K562 (cell line): Measurements from ENCODE around the gene IRAG1. TPM values are rescaled to one million over a fixed set of nuclear protein-coding genes. Genes with fewer than 3 reads are reported as not detected.
A peak's percentile ranks its signal among the peaks of the same experiment; 100 is the strongest.

Experiments used
- BDP1 ChIP-seq: IDR thresholded peaks from 3 replicates; pipeline ENCODE4 v1.6.1; 2011; ENCODE audit not compliant: insufficient read length, insufficient read depth
- CBFB ChIP-seq: sonication (generic); formaldehyde crosslinking; IDR thresholded peaks from 2 replicates; pipeline ENCODE4 v1.4.0; 2020; ENCODE audit warnings: mild to moderate bottlenecking, missing genetic modification reagents
- EP400 ChIP-seq: fragments of 450-650 bp; IDR thresholded peaks from 2 replicates; pipeline ENCODE4 v1.6.1; 2017; ENCODE audit warnings: antibody characterized with exemption, mild to moderate bottlenecking, moderate library complexity
- ETV1 ChIP-seq: fragments of 450-650 bp; conservative IDR thresholded peaks from 2 replicates; pipeline ENCODE4 v1.6.1; 2016; ENCODE audit warnings: missing genetic modification characterization, control low read depth, low read depth, missing compliant biosample characterization
- ILK ChIP-seq: fragments of 450-650 bp; IDR thresholded peaks from 2 replicates; pipeline ENCODE4 v1.6.1; 2016; ENCODE audit warnings: missing genetic modification characterization, low read depth, mild to moderate bottlenecking, missing compliant biosample characterization, moderate library complexity, borderline replicate concordance
- MTA2 ChIP-seq: fragments of 450-650 bp; IDR thresholded peaks from 2 replicates; pipeline ENCODE4 v1.6.1; 2016; ENCODE audit warnings: low read depth
- PBX2 ChIP-seq, 2 experiments: IDR thresholded peaks in 1 of 2; conservative IDR thresholded peaks in 1 of 2; 2 replicates each; pipeline ENCODE4 v1.6.1; 2016; ENCODE audit warnings: low read depth in 2 of 2, mild to moderate bottlenecking in 1 of 2, missing compliant biosample characterization in 1 of 2, missing genetic modification characterization in 1 of 2, moderate library complexity in 1 of 2
- POLR3G ChIP-seq: IDR thresholded peaks from 2 replicates; pipeline ENCODE4 v1.6.1; 2011; ENCODE audit not compliant: insufficient read length, insufficient replicate concordance; ENCODE audit errors: extremely low read depth
- PTRF ChIP-seq: fragments of 450-650 bp; IDR thresholded peaks from 2 replicates; pipeline ENCODE4 v1.6.1; 2016; ENCODE audit warnings: mild to moderate bottlenecking, missing genetic modification characterization, missing compliant biosample characterization
- PURB ChIP-seq: sonication (generic); formaldehyde crosslinking; IDR thresholded peaks from 2 replicates; pipeline ENCODE4 v1.9.0; 2021; ENCODE audit warnings: low read depth, mild to moderate bottlenecking, missing genetic modification reagents
- RBM14 ChIP-seq: fragments of 200-400 bp; formaldehyde crosslinking; IDR thresholded peaks from 2 replicates; pipeline ENCODE4 v1.6.1; 2018; ENCODE audit warnings: low read depth, mild to moderate bottlenecking, low read length, moderate library complexity, borderline replicate concordance; ENCODE audit not compliant: insufficient read depth
- RBM34 ChIP-seq: fragments of 200-400 bp; formaldehyde crosslinking; IDR thresholded peaks from 2 replicates; pipeline ENCODE4 v1.6.1; 2018; ENCODE audit warnings: low read length, borderline replicate concordance; ENCODE audit not compliant: insufficient read depth
- SAFB ChIP-seq: fragments of 200-400 bp; formaldehyde crosslinking; IDR thresholded peaks from 2 replicates; pipeline ENCODE4 v1.6.1; 2017; ENCODE audit warnings: low read depth, low read length, borderline replicate concordance
- SMAD3 ChIP-seq: fragments of 450-650 bp; formaldehyde crosslinking; conservative IDR thresholded peaks from 2 replicates; pipeline ENCODE4 v1.4.0; 2020; ENCODE audit warnings: mild to moderate bottlenecking
- SMARCA4 ChIP-seq: fragments of 450-650 bp; IDR thresholded peaks from 2 replicates; pipeline ENCODE4 v1.6.1; 2016
- TARDBP ChIP-seq: fragments of 450-650 bp; IDR thresholded peaks from 2 replicates; pipeline ENCODE4 v1.6.1; 2016
- ZBTB33 ChIP-seq: sonication (generic); formaldehyde crosslinking; IDR thresholded peaks from 2 replicates; pipeline ENCODE4 v1.8.1; 2023; ENCODE audit warnings: mild to moderate bottlenecking, missing genetic modification reagents
- ZNF274 ChIP-seq: IDR thresholded peaks from 2 replicates; pipeline ENCODE4 v1.6.1; 2011; ENCODE audit warnings: low read depth, mild to moderate bottlenecking, low read length, moderate library complexity, borderline replicate concordance
- ZNF324 ChIP-seq: fragments of 250-450 bp; sonication (Bioruptor Pico); IDR thresholded peaks from 2 replicates; pipeline ENCODE4 v1.4.0; 2020; ENCODE audit warnings: mild to moderate bottlenecking
- ZNF398 ChIP-seq: fragments of 250-450 bp; sonication (Bioruptor Pico); IDR thresholded peaks from 2 replicates; pipeline ENCODE4 v1.8.0; 2021; ENCODE audit warnings: moderate library complexity, mild to moderate bottlenecking, inconsistent platforms
- ZNF586 ChIP-seq: fragments of 450-650 bp; formaldehyde crosslinking; conservative IDR thresholded peaks from 2 replicates; pipeline ENCODE4 v1.4.0; 2020; ENCODE audit warnings: mild to moderate bottlenecking, moderate library complexity
- polyA plus RNA-seq, 8 experiments: library from polyadenylated mRNA; depleted of rRNA in 4 of 8; stranded (reverse) in 5 of 8; unstranded in 3 of 8; fragments of >200 nt; fragmentation: Nextera tagmentation in 2 of 8; fragmentation: Illumina TruSeq in 1 of 8; extraction: Ambion mirVana in 2 of 8; extraction: Trizol in 1 of 8; gene quantifications; 2 replicates each; pipeline versions ENCODE4 v1.2.1 to v1.2.3, GENCODE V29; 2011 to 2014; ENCODE audit warnings: inconsistent platforms in 1 of 8, missing spikeins in 1 of 8
- total RNA-seq, 7 experiments: library from RNA; depleted of rRNA in 6 of 7; stranded (reverse); fragments of >200 nt in 6 of 7; fragmentation: Illumina TruSeq in 2 of 7; extraction: Trizol in 2 of 7; gene quantifications; 2 replicates each; pipeline versions ENCODE4 v1.2.1 to v1.2.3, GENCODE V29; 2011 to 2021; ENCODE audit warnings: low replicate concordance in 1 of 7

Gene IRAG1
- total and polyA plus RNA-seq, 9 of the 15 experiments (the other 6 are each of a cell fraction or from before 2014, with no cell fraction given) = 0.01 to 0.22 (median 0.09) TPM; not detected in 1

GRCh38 chr11:10735481-10736475 is 42.2 kb upstream of the IRAG1 start (continued):
- TF ChIP-seq SMARCA4 (no peak; the same call in 1 of the 2 replicates), ETV1 (tag) (peak; percentile 92), SMAD3 (CRISPR knock-in tag) (no peak), ZBTB33 (CRISPR knock-in tag) (peak; percentile 86), RBM14 (no peak), SAFB (no peak), PTRF (no peak), BDP1 (no peak), EP400 (peak; percentile 59; the same call in 1 of the 2 replicates), MTA2 (no peak), POLR3G (no peak), ZNF586 (no peak), RBM34 (no peak), ZNF274 (no peak), PURB (CRISPR knock-in tag) (no peak), ILK (no peak), ZNF398 (CRISPR knock-in tag) (no peak), CBFB (CRISPR knock-in tag) (no peak), ZNF324 (no peak), PBX2 (CRISPR knock-in tag; IDR thresholded peaks at IDR 0.05; ENCODE audit: low read depth) (no peak), PBX2 (tag; conservative IDR thresholded peaks at IDR 0.05; ENCODE audit: low read depth) (no peak), TARDBP (no peak)
